ENCODE data around the gene EVL. TPM values are rescaled to one million over a fixed set of nuclear protein-coding genes. Genes with fewer than 3 reads are reported as not detected.

The EVL gene
- polyA plus RNA-seq, 2 of the 4 experiments (the other 2 are of a cell fraction), result 14.8 to 32.9 TPM

DNA sequence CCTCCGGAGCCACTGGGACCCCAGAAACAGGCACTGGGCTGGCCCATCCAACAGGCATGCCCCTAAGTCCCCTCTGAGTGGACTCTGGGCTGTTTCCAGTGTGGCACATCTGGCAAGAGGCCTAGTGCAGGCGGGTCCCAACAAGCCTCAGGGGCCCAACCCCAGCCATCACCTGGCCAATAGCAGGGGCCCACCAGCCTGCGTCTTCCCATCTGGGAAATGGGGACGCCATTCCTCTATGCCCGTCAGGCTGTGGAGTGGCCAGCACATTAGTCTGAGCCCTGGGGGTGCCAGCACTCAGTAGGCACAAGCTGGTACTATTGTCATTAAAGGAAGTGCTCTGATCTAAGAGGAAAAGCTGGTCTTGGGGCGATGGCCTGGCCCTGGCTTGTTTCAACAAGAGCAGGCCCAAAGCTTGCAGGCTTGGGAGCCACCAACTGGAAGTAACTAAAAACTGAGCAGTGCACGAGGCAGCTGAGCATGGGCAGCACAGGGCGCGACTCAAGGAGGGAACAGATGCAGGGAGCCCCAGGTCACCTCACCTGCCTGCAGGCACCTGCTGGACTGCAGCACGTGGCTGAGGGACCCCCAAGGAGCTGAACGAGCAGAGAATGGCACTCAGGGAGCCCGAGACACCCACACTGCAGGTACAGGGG lies 85.8 kb downstream of the EVL start (continued):
- no peak for TF ChIP-seq HOXB13 (CRISPR knock-in tag; IDR thresholded peaks at IDR 0.05; ENCODE audit: low read depth)

- no peak overlapping the region for H3K4me3 ChIP-seq
- TF ChIP-seq JUN (IDR thresholded peaks at IDR 0.05) (no peak), PHF8 (IDR thresholded peaks at IDR 0.05; ENCODE audit: borderline replicate concordance, low read depth) (no peak), RCOR1 (IDR thresholded peaks at IDR 0.05; ENCODE audit: low read depth, low read length) (no peak), ZFP36 (IDR thresholded peaks at IDR 0.05; ENCODE audit: borderline replicate concordance, partially characterized antibody) (no peak), CHD2 (IDR thresholded peaks at IDR 0.05; ENCODE audit: low read length, partially characterized antibody) (no peak), RAD21 (conservative IDR thresholded peaks at IDR 0.05 in 1 of 2, IDR thresholded peaks at IDR 0.05 in 1 of 2) (no peak), EHMT2 (IDR thresholded peaks at IDR 0.05; ENCODE audit: low read depth) (no peak), PBX3 (IDR thresholded peaks at IDR 0.05) (no peak), HES2 (IDR thresholded peaks at IDR 0.05) (no peak), BCL3 (IDR thresholded peaks at IDR 0.05) (no peak)
- peaks cover 12% of the 10 kb centered on the region for H3K9me3 ChIP-seq
- H3K27ac ChIP-seq, result no peak overlapping the region
- ChIA-PET POLR2A (no interaction called here), CTCF (interaction anchor here (0.6 to 3.5 kb wide), 5 partner anchors 20 to 193 kb away, joined by 3 to 9 read pairs (median 3); no protein-coding TSS in a partner anchor)
- ATAC-seq (no peak), DNase-seq (ENCODE audit: low read depth in 1 of 2, low spot score in 1 of 2) (no peak), FAIRE-seq (no peak)
- no peak overlapping the region for H3K4me2 ChIP-seq
- WGBS (ENCODE audit: missing lambda C conversion rate), result 83% methylated on average over 10 of the region's 10 CpGs
- peaks cover 17% of the 10 kb centered on the region for H3K4me1 ChIP-seq
These were observed 86.9 kb downstream of the EVL start for GRCh38 chr14:100152091-100152490.

GRCh38 chr14:100153560-100153959 lies 88.3 kb downstream of the EVL start:
- no peak for FAIRE-seq
- Histone ChIP-seq H3K9me3 (peaks cover 12% of the 10 kb centered on the region), H3K4me2 (no peak overlapping the region), H3K4me3 (no peak overlapping the region), H3K27ac (no peak overlapping the region), H3K4me1 (peaks cover 17% of the 10 kb centered on the region)
- DNase-seq (ENCODE audit: low read depth in 1 of 2, low spot score in 1 of 2), result no peak
- no peak for ATAC-seq
- no peak for TF ChIP-seq FOXS1 (CRISPR knock-in tag; IDR thresholded peaks at IDR 0.05)
- 77% methylated on average over 3 of the region's 6 CpGs for WGBS (ENCODE audit: missing lambda C conversion rate)
- ChIA-PET CTCF (interaction anchor here (1.3 to 3.5 kb wide), 3 partner anchors 9 to 45 kb away, joined by 4 to 9 read pairs (median 4); no protein-coding TSS in a partner anchor), POLR2A (no interaction called here)

DNA sequence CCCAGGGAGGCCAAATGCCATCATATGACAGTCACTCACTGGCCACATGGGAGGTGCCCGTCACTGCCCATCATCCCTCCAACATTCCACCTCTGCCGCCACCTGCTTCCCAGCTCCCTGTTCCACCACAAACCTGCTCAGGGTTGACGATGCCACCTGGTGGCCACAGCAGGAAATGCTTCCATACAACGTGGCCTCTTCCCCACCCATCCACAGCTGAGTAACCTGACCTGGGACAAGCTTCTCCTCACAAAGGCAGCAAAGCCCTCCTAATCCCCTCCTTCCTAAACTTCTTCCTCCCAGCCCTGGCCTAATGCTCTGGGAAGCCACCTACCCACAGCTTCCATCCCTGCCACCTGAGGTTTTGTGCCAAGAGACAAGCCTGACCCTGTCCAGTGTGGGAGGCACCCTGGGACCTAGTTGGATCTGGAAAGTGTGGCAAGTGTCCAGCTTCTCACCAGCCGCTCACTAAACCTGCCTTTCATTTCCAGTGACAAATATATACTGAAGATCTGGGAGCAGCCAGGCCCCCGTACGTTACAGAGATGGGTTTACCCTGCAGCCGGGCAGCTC lies 89.9 kb downstream of the EVL start:
- ATAC-seq, result peak in 1 of 2 experiments; percentile 60; a peak in 3 of 6 replicates
- ChIA-PET CTCF (interaction anchor here (0.9 to 4.0 kb wide), 12 partner anchors 8 to 173 kb away, joined by 3 to 23 read pairs (median 6); no protein-coding TSS in a partner anchor), POLR2A (interaction anchor here (0.8 kb wide), 1 partner anchor 38 kb away, joined by 4 read pairs; no protein-coding TSS in a partner anchor)
- DNase-seq (ENCODE audit: low read depth in 1 of 2, low spot score in 1 of 2), result peak; percentile 62 to 70
- Histone ChIP-seq H3K4me3 (no peak overlapping the region), H3K27ac (peak overlapping the region; percentile 40 to 52; a peak in 3 of 6 replicates), H3K4me1 (peaks cover 20% of the 10 kb centered on the region), H3K4me2 (peak overlapping the region; percentile 39; the same call in 1 of the 3 replicates), H3K9me3 (peaks cover 12% of the 10 kb centered on the region)
- WGBS (ENCODE audit: missing lambda C conversion rate), result 66% methylated on average over 8 of the region's 8 CpGs
- TF ChIP-seq, protein P1, sequence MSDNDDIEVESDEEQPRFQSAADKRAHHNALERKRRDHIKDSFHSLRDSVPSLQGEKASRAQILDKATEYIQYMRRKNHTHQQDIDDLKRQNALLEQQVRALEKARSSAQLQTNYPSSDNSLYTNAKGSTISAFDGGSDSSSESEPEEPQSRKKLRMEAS (IDR thresholded peaks at IDR 0.05), result peak; percentile 33; the same call in 1 of the 2 replicates
- TF ChIP-seq SMC3 (IDR thresholded peaks at IDR 0.05) (peak; percentile 21; the same call in 1 of the 3 replicates), RAD21 (conservative IDR thresholded peaks at IDR 0.05 in 1 of 2, IDR thresholded peaks at IDR 0.05 in 1 of 2) (peak; percentile 11 to 38; a peak in 1 of 5 replicates), EP300 (IDR thresholded peaks at IDR 0.05) (no peak), CTCF (IDR thresholded peaks at IDR 0.05) (peak; percentile 31), MYC (IDR thresholded peaks at IDR 0.05; ENCODE audit: borderline replicate concordance, low read length) (no peak), CHD4 (IDR thresholded peaks at IDR 0.05; ENCODE audit: borderline replicate concordance) (no peak), BHLHE40 (IDR thresholded peaks at IDR 0.05; ENCODE audit: low read depth, low read length) (no peak)
- FAIRE-seq, result no peak
